Activated CD8-positive, alpha-beta memory T cell treated with anti-CD3 and anti-CD28 coated beads for 24 hours (primary cell): Measurements from ENCODE around the gene SS18L1.

Experiments
- DNase-seq: peaks from one replicate; pipeline ENCODE4 v3.0.0-alpha.2; 2020

SS18L1 gene

DNA sequence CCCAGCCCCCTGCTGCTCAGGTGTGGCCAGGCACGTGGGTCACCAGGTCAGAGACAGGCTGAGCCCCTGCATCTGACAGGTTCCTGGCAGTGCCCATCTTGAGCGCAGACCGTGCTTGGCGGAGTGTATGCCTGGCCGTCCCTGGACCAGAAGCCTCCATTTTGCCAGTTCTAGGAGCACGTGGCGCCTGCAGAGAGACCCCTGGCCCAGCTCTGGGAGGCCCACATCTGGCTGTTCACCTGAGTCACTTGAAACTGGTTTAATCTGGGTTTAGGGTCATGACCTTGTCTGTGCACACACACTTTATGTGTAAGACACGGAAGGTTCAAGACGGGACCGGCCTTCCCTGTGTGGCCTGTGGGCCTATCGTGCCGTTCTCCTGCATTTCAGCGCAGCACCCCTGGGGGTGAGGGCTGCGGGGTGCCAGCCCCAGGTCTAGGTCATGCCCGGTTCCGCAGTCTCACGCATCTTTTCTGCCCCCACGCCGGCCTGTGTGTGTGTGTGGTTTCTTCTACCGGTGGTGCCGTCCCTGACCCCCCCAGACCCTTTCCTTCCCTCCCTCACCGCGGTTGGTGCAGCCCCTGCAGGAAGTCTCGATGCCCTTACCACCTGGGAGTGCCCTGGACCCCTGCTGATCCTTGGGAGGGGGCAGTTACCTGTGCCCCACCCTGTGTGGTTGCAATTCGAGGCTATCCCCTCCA lies 14.0 kb downstream of the SS18L1 start:
- DNase-seq = no peak

DNA sequence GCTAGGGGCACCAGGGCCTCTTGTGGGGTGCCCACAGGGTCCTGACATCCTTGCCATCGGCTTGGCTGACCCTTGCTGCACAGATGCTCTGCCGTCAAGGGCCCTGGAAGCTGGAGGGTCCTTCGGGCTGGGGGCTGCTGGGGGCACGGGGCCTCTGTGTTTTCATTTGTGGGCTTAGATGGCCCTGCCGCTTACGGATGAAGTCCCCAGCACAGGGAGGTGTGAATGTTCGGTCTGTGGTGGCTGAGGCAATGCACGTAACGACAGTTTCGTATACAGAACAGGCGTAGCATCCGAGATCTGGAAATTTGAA lies 14.5 kb downstream of the SS18L1 start:
- no peak for DNase-seq

DNA sequence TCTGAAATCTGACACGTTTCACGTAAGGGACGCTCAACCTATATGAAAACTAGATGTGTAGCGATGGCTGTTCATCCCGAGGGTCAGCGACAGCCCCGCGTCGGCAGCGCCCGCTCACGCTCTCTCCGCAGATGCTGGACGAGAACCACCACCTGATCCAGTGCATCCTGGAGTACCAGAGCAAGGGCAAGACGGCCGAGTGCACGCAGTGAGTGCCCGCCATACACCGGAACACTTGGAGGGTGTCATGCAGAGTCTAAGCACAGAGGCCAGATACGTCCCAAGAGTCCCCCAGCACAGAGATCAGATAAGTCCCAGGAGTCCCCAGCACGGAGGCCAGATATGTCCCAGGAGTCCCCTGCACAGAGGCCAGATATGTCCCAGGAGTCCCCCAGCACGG lies 15.0 kb downstream of the SS18L1 start:
- no peak for DNase-seq

DNA sequence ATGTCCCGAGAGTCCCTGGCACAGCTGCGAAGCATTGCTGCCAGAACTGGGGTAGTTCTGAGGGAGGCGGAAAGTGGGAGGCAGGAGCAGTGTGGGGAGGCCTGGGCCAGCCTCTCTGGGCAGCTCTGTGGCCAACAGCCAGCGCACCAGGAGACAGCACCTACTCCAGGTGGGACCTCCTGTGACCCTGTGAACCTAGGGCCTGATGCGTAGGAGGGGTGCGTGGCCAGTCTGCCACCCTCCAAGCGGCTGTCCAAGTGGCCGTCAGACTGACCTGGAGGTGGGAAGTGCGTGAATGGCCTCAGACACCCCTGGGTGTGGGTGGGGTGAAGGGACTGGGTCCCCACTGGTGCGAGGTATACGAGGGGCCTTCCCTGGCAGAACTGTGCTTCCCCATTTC lies 15.5 kb downstream of the SS18L1 start:
- no peak for DNase-seq

DNA sequence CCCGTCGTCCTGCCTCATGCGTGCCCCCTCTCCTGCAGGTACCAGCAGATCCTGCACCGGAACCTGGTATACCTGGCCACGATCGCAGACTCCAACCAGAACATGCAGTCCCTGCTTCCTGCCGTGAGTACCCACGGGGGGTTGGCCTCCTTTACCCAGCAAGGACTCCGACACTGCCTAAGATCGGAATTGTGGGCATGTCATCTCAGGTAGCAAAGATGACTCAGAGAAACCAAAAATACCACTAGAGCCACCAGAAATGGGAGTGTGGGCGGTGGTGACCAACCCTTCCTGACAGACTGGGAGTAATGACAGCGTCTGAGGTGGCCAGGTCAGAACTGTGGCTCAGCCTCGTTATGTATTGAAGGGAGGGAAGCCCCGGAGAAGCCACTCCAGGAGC lies 16.3 kb downstream of the SS18L1 start:
- peak; percentile 77 for DNase-seq

DNA sequence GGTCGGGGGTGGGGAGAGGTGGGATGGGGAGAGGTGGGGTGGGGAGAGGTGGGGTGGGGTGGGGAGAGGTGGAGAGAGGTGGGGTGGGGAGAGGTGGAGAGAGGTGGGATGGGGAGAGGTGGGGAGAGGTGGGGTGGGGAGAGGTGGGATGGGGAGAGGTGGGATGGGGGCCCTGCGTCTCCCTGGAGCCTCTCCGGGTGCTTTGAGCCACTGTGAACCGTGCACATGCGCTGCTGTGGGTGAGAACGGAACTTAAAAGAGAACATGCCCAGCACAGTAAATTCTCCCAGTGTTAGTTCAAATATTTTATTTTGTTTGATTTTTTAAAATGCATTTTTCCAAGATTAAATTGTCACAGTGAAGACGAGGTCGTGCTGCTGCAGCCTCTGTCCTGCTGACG lies 16.7 kb downstream of the SS18L1 start:
- DNase-seq = no peak

DNA sequence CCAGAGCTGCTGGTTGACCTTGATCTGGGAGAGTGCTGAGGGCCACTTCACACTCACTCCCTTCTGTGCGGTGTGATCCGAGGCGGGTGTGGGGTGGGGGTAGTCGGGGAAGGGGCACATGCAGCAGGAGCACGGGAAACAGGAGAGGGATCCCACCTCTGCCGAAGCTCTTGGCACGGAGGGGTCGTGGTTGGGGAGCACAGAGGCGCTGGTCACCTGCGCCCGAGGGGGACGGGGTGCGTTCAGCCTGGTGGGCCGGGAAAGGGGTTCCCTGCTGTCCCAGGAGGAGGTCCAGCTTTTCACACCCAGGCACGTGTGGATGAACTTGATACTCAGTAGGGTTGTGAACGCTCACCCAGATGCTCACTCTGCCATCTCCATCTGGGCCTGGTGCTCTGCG lies 17.3 kb downstream of the SS18L1 start:
- DNase-seq = no peak

DNA sequence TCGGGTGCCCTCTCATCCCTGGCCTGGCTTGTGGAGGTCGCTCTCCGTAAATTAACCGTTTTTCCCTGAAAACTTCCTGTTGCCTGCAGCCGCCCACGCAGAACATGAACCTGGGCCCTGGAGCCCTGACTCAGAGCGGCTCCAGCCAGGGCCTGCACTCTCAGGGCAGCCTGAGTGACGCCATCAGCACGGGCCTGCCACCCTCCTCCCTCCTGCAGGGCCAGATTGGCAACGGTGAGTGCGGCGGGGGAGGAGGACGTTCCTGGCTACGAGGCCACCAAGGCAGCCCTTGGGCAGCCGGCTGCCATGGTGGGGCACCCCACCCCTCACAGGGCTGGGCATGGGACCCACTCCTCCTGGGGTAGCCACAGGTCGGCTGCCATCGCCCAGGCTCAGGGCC lies 17.8 kb downstream of the SS18L1 start:
- no peak for DNase-seq

DNA sequence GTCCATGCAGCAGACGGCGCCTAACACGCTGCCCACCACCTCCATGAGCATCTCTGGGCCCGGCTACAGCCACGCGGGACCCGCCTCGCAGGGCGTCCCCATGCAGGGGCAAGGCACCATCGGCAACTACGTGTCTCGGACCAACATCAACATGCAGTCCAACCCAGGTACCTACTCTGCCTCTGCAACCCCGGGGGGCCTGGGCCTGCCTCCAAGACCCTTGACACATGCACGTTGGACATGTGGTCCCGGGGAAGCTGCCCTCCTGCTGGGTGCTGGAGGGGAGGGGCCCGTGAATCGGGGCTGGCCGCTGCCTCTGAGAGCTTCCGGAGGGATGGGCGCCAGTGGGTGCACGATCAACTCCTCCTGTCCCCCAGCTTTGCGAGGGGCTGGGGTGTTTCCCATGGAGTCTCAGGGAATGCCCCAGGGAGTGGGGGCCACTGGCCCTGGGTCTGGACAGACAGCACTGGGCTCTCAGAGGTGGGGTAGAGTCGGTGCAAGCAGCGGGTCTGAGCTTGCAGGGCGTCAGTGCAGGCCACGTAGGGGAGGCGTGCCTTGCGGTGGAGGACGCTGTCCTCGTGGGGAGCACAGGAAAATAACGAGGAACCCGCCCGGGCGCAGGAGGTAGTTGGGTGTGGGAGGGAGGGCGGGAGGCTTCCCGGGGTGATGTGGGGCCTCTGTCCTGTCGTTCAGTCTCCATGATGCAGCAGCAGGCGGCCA lies 19.4 kb downstream of the SS18L1 start:
- no peak for DNase-seq

DNA sequence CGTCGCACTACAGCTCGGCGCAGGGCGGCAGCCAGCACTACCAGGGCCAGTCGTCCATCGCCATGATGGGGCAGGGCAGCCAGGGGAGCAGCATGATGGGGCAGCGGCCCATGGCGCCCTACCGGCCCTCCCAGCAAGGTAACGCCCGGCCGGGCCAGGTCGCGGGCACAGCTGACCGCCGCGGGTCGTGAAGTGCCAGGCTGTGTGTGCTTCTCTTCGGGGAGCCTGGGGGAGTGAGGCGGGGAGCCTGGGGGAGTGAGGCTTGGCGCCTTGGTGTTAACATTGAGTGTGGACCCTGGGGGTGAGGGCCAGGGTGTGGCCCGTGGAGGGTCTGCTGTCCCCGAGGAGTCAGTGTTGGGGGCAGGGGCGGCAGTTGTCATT lies 19.9 kb downstream of the SS18L1 start:
- DNase-seq = no peak

DNA sequence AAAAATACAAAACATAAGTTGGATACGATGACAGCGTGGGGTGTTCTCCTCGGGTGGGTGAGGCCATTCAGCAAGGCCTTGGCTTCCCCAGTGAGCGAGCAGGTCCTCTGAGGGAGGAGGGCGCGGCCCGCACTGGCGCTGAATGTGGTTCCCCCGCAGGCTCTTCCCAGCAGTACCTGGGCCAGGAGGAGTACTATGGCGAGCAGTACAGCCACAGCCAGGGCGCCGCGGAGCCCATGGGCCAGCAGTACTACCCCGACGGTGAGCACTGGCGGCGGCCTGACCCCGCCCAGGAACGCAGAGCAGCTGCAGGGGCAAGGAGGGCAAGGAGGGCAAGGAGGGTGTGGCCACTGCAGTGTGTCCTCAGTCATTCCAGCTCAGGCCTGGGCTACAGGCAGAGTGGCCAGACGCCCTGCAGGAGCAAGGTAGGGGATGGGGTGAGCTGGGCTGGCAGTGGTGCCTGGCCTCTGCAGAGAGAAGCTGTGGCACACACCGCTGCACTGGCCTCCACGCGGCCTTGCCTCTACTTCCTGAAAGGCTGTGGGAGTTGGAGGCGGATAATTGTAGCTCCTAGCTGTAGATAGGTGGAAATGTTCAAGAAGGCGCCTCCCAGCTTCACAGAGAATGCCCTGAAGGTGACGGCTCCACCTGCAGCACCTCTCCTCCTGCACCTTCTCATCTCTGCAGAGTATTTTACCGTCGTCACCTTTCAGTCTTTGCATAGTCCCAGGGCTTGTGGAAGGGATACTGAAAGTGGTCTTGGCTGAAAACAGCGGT lies 20.6 kb downstream of the SS18L1 start:
- DNase-seq = no peak

DNA sequence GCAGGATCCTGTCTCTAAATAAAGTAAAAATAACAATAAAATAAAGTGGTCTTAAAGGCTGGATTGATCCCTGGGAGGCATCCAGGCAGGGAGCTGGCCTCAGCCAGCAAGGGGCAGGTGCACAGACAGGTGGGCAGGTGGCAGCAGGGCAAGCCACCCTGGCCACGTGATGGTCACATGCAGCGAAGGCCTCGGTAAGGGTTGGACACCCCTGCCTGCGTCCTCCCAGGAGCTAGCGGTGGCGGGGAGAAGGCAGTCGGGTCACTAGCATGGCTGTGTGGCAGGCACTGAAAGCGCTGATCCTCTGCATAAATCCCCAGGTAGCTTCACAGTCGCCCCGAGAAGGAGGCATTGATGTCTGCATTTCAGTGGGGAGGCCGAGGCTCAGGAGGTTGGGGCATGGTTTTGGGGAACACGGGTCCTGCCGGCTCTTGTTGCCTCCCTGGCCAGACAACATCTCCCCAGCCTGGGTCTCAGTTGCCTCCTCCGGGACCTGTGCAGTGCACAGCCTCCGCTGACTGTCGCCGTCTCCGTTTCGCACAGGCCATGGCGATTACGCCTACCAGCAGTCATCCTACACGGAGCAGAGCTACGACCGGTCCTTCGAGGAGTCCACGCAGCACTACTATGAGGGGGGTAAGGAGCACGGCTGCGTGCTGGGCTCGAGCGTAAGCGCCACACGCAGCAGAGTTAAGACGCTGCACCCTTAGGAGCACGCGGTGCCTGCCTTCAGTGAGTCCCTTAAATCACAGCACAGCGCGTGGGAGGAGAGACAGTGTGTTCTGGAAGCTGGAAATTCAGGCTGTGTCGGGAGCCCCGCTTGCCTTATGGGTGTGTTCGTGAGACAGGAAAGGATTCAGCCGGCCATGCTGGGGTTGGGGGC lies 21.6 kb downstream of the SS18L1 start:
- no peak for DNase-seq

DNA sequence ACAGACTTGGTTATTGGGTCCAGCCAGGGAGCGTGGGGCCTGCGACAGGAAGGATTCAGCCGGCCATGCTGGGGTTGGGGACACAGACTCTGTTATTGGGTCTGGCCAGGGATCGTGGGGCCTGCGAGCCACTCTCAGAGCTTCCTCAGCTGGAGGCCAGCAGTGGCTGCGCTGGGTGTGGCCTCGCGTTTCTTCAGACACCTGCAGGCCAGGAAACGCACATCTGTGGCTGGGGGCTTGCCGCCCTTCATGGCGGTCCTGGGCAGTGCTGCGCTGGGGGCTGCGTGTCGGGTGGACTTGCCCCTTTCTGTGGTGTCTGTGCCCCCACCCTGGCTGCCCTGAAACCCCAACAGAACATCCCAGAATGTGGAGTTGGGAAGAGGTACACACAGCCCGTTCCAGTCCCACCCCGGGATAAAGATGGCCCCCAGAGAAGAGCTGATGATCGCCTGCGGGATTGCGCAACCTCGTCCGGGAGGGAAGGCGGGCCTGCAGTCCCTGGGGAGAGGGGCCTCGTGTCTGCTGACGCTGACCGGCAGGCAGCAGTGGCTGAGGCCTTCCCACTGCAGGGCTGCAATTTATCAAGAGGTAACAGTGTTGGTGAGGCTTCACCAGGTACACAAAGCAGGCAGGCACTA lies 22.3 kb downstream of the SS18L1 start:
- DNase-seq = no peak

DNA sequence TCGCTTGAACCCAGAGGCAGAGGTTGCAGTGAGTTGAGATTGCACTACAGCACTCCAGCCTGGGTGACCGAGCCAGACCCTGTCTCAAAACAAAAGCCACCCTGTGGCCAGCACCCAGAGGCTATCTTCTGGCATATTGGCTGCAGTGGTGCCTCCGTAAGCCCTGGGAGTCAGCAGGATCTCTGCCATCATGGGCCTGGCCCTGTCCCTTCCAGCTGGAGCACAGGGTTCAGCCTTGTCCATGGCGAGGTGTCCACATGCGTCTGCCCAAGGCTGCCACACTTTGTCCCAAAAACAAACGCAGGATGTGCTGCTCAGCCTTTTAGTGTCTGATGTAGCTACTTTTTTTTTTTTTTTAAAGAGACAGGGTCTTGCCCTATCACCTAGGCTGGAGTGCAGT lies 23.9 kb downstream of the SS18L1 start:
- no peak for DNase-seq

DNA sequence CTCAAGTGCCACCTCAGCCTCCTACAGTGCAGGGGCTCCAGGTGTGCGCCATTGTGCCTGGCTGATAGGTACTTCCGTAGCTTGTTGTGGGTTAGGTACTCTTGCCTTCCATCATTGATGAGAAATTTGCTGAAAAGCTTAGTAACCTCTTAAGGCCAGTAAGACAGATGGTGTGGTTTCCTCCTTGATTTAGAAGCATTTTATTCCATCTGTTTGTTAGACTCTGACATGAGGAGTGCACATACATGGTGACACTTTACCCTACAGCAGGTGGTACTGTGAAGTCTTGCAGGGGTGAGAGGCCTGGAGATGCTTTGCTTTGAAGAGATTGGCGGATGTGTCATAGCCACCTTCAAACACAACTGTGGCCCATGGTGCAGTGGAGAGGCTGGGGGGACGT lies 24.5 kb downstream of the SS18L1 start:
- DNase-seq = no peak

DNA sequence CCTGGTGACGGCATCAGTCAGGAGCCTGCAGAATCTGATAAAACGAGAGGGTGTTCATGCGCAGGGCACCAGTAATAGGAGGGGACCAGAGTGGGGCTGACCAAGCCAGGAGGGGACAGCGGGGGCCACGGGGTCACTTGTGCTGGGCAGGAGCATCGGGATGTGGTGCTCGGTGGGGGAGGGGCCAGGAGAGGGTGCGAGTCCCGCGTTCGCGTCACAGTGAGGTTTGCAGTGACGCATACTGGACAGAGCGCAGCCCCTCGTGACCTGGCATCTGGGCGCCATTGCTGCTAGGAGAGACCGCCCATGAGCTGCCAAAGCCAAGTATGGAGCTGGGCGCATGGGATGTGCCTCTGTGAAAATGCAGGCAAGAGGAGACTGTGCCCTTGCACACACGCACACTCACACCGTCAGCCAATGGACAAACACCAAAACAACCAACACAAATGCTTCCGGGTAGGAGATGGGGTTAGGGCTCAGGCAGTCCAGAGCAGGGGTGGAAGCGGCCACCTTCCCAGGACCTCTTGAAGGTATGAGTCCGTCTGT lies 25.4 kb downstream of the SS18L1 start:
- DNase-seq = no peak

DNA sequence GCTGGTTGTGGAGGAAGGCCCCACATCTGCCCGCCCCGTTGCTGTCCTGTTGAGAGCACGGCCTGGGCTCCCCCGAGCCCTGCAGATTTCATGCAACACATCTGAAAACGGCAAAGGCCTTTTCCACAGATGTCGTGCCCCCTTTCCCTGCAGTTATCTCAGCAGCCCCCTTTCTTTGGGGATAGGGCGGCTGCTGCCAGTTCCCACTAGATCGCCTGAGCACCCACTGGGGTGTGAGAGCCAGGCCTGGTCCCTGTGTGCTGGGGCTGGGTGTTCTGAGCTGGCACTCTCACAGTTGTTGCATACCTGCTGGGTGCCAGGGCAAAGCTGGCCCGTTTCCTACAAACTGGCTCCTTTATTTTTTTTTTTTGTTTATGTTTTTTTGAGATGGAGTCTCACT lies 27.0 kb downstream of the SS18L1 start:
- no peak for DNase-seq

DNA sequence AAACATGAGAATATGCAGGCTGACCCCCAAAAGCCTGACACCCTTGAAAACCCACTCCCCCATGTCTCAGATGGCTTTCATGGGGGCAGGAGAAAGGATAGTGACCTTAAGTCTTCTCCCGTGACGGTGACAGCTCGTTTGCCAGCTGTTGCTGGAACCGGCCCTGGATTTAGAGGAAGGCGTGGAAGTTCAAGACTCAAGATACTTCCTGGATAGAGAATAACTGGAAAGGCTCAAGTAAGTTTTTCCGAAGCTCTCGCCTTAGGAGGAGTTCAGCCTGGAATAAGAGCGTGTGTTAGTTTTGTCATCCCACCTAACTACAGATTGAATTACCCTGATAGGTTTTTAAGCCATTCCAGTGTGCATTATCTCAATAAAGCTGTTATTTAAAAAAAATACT lies 27.7 kb downstream of the SS18L1 start:
- DNase-seq = no peak

DNA sequence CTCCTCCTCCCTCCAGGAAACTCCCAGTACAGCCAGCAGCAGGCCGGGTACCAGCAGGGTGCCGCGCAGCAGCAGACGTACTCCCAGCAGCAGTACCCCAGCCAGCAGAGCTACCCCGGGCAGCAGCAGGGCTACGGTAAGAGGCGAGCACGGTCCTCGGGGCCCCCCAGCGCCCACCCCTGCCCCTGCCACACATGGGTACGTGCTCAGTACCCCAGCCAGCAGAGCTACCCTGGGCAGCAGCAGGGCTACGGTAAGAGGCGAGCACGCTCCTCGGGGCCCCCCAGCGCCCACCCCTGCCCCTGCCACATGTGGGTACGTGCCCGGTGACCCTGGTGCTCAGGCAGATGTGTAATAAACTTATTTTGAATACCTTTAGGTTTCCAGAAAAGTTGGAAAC lies 29.1 kb downstream of the SS18L1 start:
- no peak for DNase-seq

DNA sequence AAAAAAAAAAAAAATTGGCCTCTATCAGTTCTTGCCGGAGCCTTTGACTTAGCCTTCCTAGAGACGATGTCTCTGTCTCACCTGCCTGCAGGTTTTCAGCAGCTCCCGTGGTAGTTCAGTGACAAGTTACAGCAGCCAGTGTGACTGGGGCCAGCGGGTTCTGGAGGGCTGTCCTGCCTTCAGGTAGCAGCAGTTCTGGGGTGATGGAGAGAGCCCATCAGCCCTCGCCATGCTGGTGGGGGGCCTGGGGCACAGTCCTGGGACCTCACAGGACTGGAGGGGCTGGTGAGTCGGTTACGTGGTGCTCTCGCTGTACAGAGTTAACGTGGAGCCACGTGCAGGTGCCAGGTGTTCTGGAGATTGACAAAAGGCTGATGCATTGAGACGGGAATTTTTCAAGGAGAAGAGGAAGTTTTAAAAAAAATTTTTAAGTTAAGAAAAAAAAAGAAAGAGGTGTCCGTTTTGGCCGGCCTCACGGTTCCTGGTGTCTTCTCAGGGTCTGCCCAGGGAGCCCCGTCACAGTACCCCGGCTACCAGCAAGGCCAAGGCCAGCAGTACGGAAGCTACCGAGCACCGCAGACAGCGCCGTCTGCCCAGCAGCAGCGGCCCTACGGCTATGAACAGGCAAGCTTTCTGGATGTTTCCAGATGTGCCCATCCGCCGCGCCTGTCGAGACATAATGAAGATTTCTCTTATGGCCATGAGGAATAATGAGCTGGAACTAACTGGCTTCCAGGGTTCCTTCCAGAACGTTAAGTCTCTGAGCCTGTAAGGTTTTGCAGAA lies 30.6 kb downstream of the SS18L1 start:
- no peak for DNase-seq

DNA sequence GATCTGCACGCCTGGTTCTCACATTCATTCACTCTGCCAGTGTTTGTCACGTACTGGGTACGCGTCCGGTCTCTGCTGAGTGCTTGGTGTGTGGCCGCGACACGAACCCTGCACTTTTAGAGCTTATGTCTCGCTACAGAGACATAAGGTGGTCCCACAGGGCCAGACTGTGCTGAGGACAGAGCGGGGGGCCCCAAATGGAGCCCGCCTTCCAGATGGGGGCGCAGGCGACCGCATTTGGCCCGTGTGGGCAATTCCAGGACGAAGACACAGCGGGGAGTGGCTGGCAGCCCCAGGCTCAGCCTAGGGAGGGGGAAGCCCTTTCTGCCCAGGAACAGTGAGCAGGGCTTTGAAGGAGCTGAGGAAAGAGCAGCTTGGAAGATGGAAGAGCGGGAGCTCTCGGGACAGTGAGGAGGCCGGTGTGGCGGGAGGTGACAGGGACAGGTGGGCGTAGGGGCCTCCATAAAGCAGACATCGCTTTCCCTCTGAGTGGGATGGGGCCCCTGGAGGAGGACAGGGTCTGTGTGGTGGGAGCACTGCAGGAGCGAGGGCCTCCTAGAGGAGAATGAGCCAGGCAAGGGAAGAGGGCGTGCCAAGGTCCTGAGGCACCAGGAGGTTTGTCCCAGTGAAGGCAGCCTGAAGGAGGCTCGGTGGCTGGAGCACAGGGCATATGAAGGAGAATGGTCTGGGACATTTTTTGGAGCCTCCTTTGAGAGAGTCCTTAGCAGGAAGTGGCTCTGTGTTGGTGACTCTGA lies 31.5 kb downstream of the SS18L1 start:
- no peak for DNase-seq
